Ishikawa (cell line): ENCODE data around the gene ACTMAP.

Experiments
- CEBPB ChIP-seq: IDR thresholded peaks from 2 replicates; pipeline ENCODE4 v1.6.1; 2012
- NFIC ChIP-seq: IDR thresholded peaks from 2 replicates; pipeline ENCODE4 v1.6.1; 2012
- TAF1 ChIP-seq: IDR thresholded peaks from 2 replicates; pipeline ENCODE4 v1.6.1; 2012; ENCODE audit warnings: low read depth, mild to moderate bottlenecking
- TCF12 ChIP-seq: IDR thresholded peaks from 2 replicates; pipeline ENCODE4 v1.6.1; 2012; ENCODE audit warnings: low read depth
- TEAD4 ChIP-seq: IDR thresholded peaks from 2 replicates; pipeline ENCODE4 v1.6.1; 2012
- YY1 ChIP-seq: IDR thresholded peaks from 2 replicates; pipeline ENCODE4 v1.6.1; 2012; ENCODE audit warnings: low read depth

ACTMAP gene

DNA sequence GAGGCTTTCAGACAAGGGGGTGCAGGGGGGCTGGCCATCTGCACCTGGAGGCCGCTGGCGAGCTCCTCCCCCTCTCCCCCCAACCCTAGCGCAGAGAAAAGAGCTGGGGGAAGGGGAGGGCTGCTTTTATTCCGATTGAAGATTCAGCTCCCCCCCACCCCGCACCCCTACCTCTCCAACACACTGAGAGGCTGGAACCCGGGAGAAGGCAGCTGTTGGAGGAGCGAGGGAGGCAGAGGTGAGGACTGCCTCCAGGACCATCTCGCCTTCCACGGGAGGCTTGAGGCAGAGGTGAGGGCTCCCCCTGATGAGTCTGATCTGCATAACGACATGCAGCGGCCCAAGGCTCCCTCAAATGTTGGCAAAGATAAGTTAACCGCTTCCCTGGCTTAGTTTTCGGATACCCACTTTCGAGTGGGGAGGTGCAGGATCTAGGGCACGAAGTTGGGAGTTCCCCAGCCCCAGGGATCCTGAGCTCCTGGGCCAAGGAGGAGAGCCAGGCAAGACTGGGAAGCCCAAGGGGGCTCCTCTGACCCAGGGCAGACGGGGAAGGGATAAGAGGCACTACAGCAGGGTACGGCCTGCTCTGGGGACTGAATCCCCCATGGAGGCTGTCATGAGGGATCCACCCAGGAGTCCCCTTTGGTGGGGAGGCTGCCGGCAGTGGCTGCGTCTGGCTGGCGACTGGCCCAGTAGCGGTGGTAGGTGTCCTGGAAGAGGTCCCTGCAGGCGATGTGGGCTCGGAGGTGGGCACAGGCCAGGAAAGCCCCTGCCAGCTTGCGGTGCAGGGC lies 58.7 kb downstream of the ACTMAP start:
- no peak for TF ChIP-seq TCF12
- no peak for TF ChIP-seq CEBPB
- TF ChIP-seq NFIC: no peak
- no peak for TF ChIP-seq TAF1
- no peak for TF ChIP-seq TEAD4
- TF ChIP-seq YY1: no peak
